Astrocyte (in vitro differentiated cells and primary cell): ENCODE data around the gene MADCAM1. TPM values are rescaled to one million over a fixed set of nuclear protein-coding genes. Genes with fewer than 3 reads are reported as not detected.

Experiments used
- DNase-seq: peaks from one replicate; pipeline ENCODE4 v3.0.0-alpha.2; 2010; ENCODE audit warnings: low read depth
- FAIRE-seq: peaks from 2 replicates; lab custom pipeline; 2011; peaks lifted over from hg19 to GRCh38; lab: Jason Lieb, UNC
- H2AFZ ChIP-seq: 2 replicates; pipeline ENCODE4 v1.6.0; 2012; ENCODE audit warnings: low read depth, low read length, inconsistent platforms
- H3K27ac ChIP-seq: 2 replicates; pipeline ENCODE4 v1.5.1; 2011; ENCODE audit warnings: low read depth, low read length, inconsistent platforms
- H3K27me3 ChIP-seq: 2 replicates; pipeline ENCODE4 v1.6.0; 2011; ENCODE audit warnings: low read length, inconsistent platforms; ENCODE audit not compliant: insufficient read depth
- H3K36me3 ChIP-seq: 2 replicates; pipeline ENCODE4 v1.5.1; 2011; ENCODE audit warnings: low read length, inconsistent platforms; ENCODE audit not compliant: insufficient read depth
- H3K4me1 ChIP-seq: 2 replicates; pipeline ENCODE4 v1.5.1; 2011; ENCODE audit warnings: low read length, inconsistent platforms; ENCODE audit not compliant: insufficient read depth
- H3K4me2 ChIP-seq: 2 replicates; pipeline ENCODE4 v1.6.0; 2012; ENCODE audit warnings: low read length, inconsistent platforms
- H3K4me3 ChIP-seq: 2 replicates; pipeline ENCODE4 v1.5.1; 2011; ENCODE audit warnings: low read depth, mild to moderate bottlenecking, low read length, inconsistent platforms; ENCODE audit not compliant: insufficient read depth
- H3K79me2 ChIP-seq: 2 replicates; pipeline ENCODE4 v1.6.0; 2012; ENCODE audit warnings: mild to moderate bottlenecking, low read length, inconsistent platforms; ENCODE audit not compliant: insufficient read depth
- H3K9ac ChIP-seq: 2 replicates; pipeline ENCODE4 v1.6.0; 2012; ENCODE audit warnings: mild to moderate bottlenecking, low read length, inconsistent platforms
- H3K9me3 ChIP-seq: 2 replicates; pipeline ENCODE4 v1.5.1; 2012; ENCODE audit warnings: low read depth, mild to moderate bottlenecking, low read length, inconsistent platforms; ENCODE audit not compliant: insufficient read depth
- H4K20me1 ChIP-seq: 2 replicates; pipeline ENCODE4 v1.6.0; 2012; ENCODE audit warnings: low read length, inconsistent platforms; ENCODE audit not compliant: insufficient read depth
- H3K27ac Mint-ChIP-seq: one replicate; pipeline ENCODE4 v1.8.0; 2021; ENCODE audit warnings: mild to moderate bottlenecking, mixed read lengths; ENCODE audit not compliant: unreplicated experiment
- H3K27me3 Mint-ChIP-seq: one replicate; pipeline ENCODE4 v1.8.0; 2021; ENCODE audit warnings: low read depth, mixed read lengths; ENCODE audit not compliant: unreplicated experiment
- H3K36me3 Mint-ChIP-seq: one replicate; pipeline ENCODE4 v1.8.0; 2021; ENCODE audit warnings: low read depth, mixed read lengths; ENCODE audit not compliant: unreplicated experiment
- H3K4me1 Mint-ChIP-seq: one replicate; pipeline ENCODE4 v1.8.0; 2021; ENCODE audit warnings: low read depth, mixed read lengths; ENCODE audit not compliant: unreplicated experiment
- H3K4me3 Mint-ChIP-seq: one replicate; pipeline ENCODE4 v1.8.0; 2021; ENCODE audit warnings: mild to moderate bottlenecking, moderate library complexity, mixed read lengths; ENCODE audit not compliant: unreplicated experiment
- H3K9me3 Mint-ChIP-seq: one replicate; pipeline ENCODE4 v1.8.0; 2021; ENCODE audit warnings: mild to moderate bottlenecking, mixed read lengths; ENCODE audit not compliant: unreplicated experiment
- CTCF ChIP-seq: IDR thresholded peaks from 2 replicates; pipeline ENCODE4 v1.5.1; 2011; ENCODE audit warnings: low read depth, mild to moderate bottlenecking, inconsistent platforms, low read length, moderate library complexity; ENCODE audit not compliant: insufficient read depth
- EZH2 ChIP-seq: IDR thresholded peaks from 2 replicates; pipeline ENCODE4 v1.6.1; 2012; ENCODE audit warnings: mild to moderate bottlenecking, low read length, inconsistent platforms; ENCODE audit not compliant: insufficient read depth
- total RNA-seq: library from RNA; stranded (reverse); gene quantifications from 2 replicates; pipeline ENCODE4 v1.2.1, GENCODE V29; 2021

The MADCAM1 gene
- total RNA-seq, 1 donor from 2014 or later = 0.57 TPM

DNA sequence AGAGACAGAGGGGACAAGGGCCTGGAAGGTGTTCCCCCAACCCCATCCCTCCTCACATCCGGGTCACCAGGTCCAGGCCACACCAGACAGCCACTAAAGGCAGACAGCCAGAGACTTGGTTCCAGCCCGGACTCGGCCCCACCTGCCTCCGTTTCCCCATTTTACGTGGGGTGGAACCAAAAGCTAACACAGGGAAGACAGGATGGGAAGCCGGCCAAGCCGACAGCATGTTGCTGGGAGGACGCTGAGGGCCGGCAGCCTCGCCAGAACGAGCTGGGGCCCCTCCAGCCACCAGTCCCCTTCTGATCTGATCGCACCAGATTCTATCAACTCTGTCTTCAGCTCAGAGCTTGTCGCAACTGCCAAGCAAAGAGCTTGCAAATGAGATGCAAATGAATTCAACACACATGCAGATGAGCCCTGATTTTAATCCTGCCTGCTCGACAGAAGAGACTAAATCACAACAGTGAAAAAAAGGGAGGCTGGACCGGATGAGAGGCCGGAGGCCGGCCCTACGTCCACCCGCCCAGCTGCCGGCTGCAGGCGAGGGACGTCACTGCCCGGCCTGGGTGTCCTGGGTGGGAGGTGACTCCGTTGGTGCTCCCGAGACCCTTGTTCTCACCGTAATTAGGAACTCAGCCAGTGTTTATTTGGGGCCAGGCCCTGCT, 17.9 kb upstream of the MADCAM1 start:
- Mint-ChIP-seq H3K27me3 (peaks cover 5% of the 10 kb centered on the region), H3K4me3 (no peak overlapping the region), H3K27ac (no peak overlapping the region), H3K9me3 (peaks cover 2% of the 10 kb centered on the region), H3K36me3 (peaks cover 2% of the 10 kb centered on the region), H3K4me1 (peaks cover 3% of the 10 kb centered on the region)
- no peak overlapping the region for H3K9ac ChIP-seq
- no peaks in the 10 kb centered on the region for H3K36me3 ChIP-seq
- peaks cover 5% of the 10 kb centered on the region for H3K4me1 ChIP-seq
- DNase-seq (no peak), FAIRE-seq (no peak)
- H3K79me2 ChIP-seq = no peaks in the 10 kb centered on the region
- H2AFZ ChIP-seq = peak overlapping the region; percentile 30
- peaks cover 12% of the 10 kb centered on the region for H3K9me3 ChIP-seq
- H3K27me3 ChIP-seq = no peaks in the 10 kb centered on the region
- H4K20me1 ChIP-seq = no peaks in the 10 kb centered on the region
- TF ChIP-seq EZH2 (no peak), CTCF (no peak)
- H3K4me3 ChIP-seq = no peak overlapping the region
- H3K4me2 ChIP-seq = peak overlapping the region; percentile 52
- no peak overlapping the region for H3K27ac ChIP-seq

DNA sequence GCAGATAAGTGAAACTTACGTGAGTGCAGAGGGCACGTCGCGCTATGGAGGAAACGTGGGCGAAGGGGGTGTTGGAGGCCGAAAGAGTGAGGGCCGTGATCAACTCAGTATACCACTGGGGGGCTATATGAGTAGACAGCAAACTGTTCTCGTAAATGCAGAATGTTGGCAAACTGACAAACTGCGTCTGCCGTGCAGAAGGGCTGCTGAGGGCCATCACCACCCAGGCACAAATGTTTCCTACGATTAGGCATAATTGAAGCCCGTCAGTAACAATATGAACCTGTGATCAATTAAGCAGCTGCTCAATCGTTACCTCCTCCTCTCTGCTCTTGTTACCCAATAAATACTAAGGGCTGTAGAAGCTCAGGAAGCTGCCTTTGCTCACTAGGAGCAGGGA, 17.3 kb upstream of the MADCAM1 start:
- peaks cover 5% of the 10 kb centered on the region for H3K4me1 ChIP-seq
- H3K36me3 ChIP-seq = no peaks in the 10 kb centered on the region
- H3K4me1 Mint-ChIP-seq = peaks cover 5% of the 10 kb centered on the region
- H3K9me3 Mint-ChIP-seq = peaks cover 2% of the 10 kb centered on the region
- H3K27ac Mint-ChIP-seq = no peak overlapping the region
- TF ChIP-seq CTCF (no peak), EZH2 (no peak)
- H3K4me2 ChIP-seq = peak overlapping the region; percentile 52
- H3K79me2 ChIP-seq = no peaks in the 10 kb centered on the region
- peaks cover 12% of the 10 kb centered on the region for H3K9me3 ChIP-seq
- H3K9ac ChIP-seq = no peak overlapping the region
- DNase-seq (no peak), FAIRE-seq (no peak)
- H3K36me3 Mint-ChIP-seq = peaks cover 4% of the 10 kb centered on the region
- no peak overlapping the region for H2AFZ ChIP-seq
- peaks cover 8% of the 10 kb centered on the region for H3K27me3 Mint-ChIP-seq
- H3K27me3 ChIP-seq = no peaks in the 10 kb centered on the region
- H4K20me1 ChIP-seq = no peaks in the 10 kb centered on the region
- no peak overlapping the region for H3K4me3 Mint-ChIP-seq
- H3K27ac ChIP-seq = no peak overlapping the region
- no peak overlapping the region for H3K4me3 ChIP-seq
